HepG2 (cell line): ENCODE results near the gene CAB39. TPM values are rescaled to one million over a fixed set of nuclear protein-coding genes. Genes with fewer than 3 reads are reported as not detected.

Source experiments
- ATAC-seq: fragments of 200-7000 bp; cut with Tn5 transposase; 3 replicates; pipeline ENCODE4 v1.9.1; 2020; ENCODE audit warnings: mild to moderate bottlenecking, moderate library complexity
- BruUV-seq: library from RNA; stranded (reverse); fragments of 400-500 nt; replicated peaks from 2 replicates; lab custom pipeline; 2021; lab: Mats Ljungman, UMichigan
- CTCF ChIA-PET: fragments of 300-600 bp; formaldehyde crosslinking; extraction: SDS; loops from one replicate; lab custom pipeline; 2021; ENCODE audit warnings: low total read pairs, inconsistent platforms, low intra/inter-chr PET ratio; lab: Yijun Ruan, JAX
- POLR2A ChIA-PET: fragments of 350-600 bp; sonication (Branson Sonifier 250); formaldehyde crosslinking; loops from one replicate; lab custom pipeline; 2020; ENCODE audit warnings: antibody characterized with exemption, inconsistent platforms; lab: Yijun Ruan, JAX
- DNase-seq: peaks from one replicate; pipeline ENCODE4 v3.0.0-alpha.2; 2015; ENCODE audit warnings: low spot score
- FAIRE-seq: peaks from 3 replicates; lab custom pipeline; 2011; peaks lifted over from hg19 to GRCh38; lab: Jason Lieb, UNC
- H2AFZ ChIP-seq: one replicate; pipeline ENCODE4 v1.6.1; 2011; ENCODE audit warnings: low read length, inconsistent platforms
- H3K27ac ChIP-seq: fragments of 300-600 bp; 3 replicates; pipeline ENCODE4 v1.8.0; 2011; ENCODE audit warnings: mixed run types, mild to moderate bottlenecking, mixed read lengths, low read length, inconsistent platforms; ENCODE audit not compliant: insufficient read depth; ENCODE audit errors: extremely low read length
- H3K27me3 ChIP-seq, 2 experiments: fragments of 200-600 bp in 1 of 2; 2 replicates in 1 of 2; 3 replicates in 1 of 2; pipeline versions ENCODE4 v1.6.0 to v1.8.0; 2011; ENCODE audit warnings: low read length in 2 of 2, mild to moderate bottlenecking in 2 of 2, moderate library complexity in 2 of 2, inconsistent platforms in 1 of 2; ENCODE audit not compliant: insufficient read depth in 2 of 2, control insufficient read depth in 1 of 2
- H3K36me3 ChIP-seq, 2 experiments: fragments of 200-600 bp in 1 of 2; replicated peaks in 1 of 2; 2 replicates in 1 of 2; 3 replicates in 1 of 2; pipeline versions ENCODE4 v1.5.1 to v1.8.0; 2011; ENCODE audit warnings: low read length in 2 of 2, inconsistent platforms in 1 of 2; ENCODE audit not compliant: insufficient read depth in 2 of 2, control insufficient read depth in 1 of 2
- H3K4me1 ChIP-seq: 2 replicates; pipeline ENCODE4 v1.5.1; 2012; ENCODE audit warnings: low read length, inconsistent platforms; ENCODE audit not compliant: insufficient read depth
- H3K4me2 ChIP-seq: 2 replicates; pipeline ENCODE4 v1.6.0; 2011; ENCODE audit warnings: low read depth, low read length, inconsistent platforms
- H3K4me3 ChIP-seq, 3 experiments: fragments of 200-600 bp in 1 of 3; sonication (generic), shearing (Covaris generic) in 1 of 3; replicated peaks in 1 of 3; 2 replicates each; pipeline ENCODE4 v1.5.1; 2011 to 2016; ENCODE audit warnings: low read length in 3 of 3, inconsistent platforms in 2 of 3, low read depth in 2 of 3, mild to moderate bottlenecking in 2 of 3, control low read depth in 1 of 3, mixed read lengths in 1 of 3; ENCODE audit not compliant: insufficient read depth in 1 of 3
- H3K79me2 ChIP-seq: one replicate; pipeline ENCODE4 v1.6.1; 2011; ENCODE audit warnings: low read length, inconsistent platforms; ENCODE audit not compliant: insufficient read depth
- H3K9ac ChIP-seq: 2 replicates; pipeline ENCODE4 v1.6.0; 2011; ENCODE audit warnings: mild to moderate bottlenecking, low read depth, low read length, inconsistent platforms; ENCODE audit not compliant: insufficient read depth
- H3K9me3 ChIP-seq: 2 replicates; pipeline ENCODE4 v1.5.1; 2012; ENCODE audit warnings: mild to moderate bottlenecking, low read length
- H4K20me1 ChIP-seq: 2 replicates; pipeline ENCODE4 v1.6.0; 2011; ENCODE audit warnings: inconsistent platforms, mild to moderate bottlenecking, low read length, moderate library complexity; ENCODE audit not compliant: insufficient read depth
- CCDC6 ChIP-seq: sonication (generic); formaldehyde crosslinking; IDR thresholded peaks from 2 replicates; pipeline ENCODE4 v1.8.1; 2022; ENCODE audit warnings: mild to moderate bottlenecking, missing genetic modification reagents, moderate library complexity
- DR1 ChIP-seq: sonication (generic); formaldehyde crosslinking; IDR thresholded peaks from 2 replicates; pipeline ENCODE4 v1.8.0; 2021; ENCODE audit warnings: mild to moderate bottlenecking, missing genetic modification reagents, inconsistent platforms
- FOXK1 ChIP-seq: sonication (generic); formaldehyde crosslinking; IDR thresholded peaks from 2 replicates; pipeline ENCODE4 v1.4.0; 2020; ENCODE audit warnings: low read depth, missing genetic modification reagents, borderline replicate concordance
- GATAD2A ChIP-seq: IDR thresholded peaks from 2 replicates; pipeline ENCODE4 v1.6.1; 2016
- GZF1 ChIP-seq: sonication (generic); formaldehyde crosslinking; IDR thresholded peaks from 2 replicates; pipeline ENCODE4 v1.5.1; 2020; ENCODE audit warnings: mild to moderate bottlenecking, missing genetic modification reagents
- MBNL3 ChIP-seq: fragments of 250-450 bp; sonication (Bioruptor Pico); conservative IDR thresholded peaks from 2 replicates; pipeline ENCODE4 v1.8.0; 2022; ENCODE audit warnings: mild to moderate bottlenecking, inconsistent platforms
- MTF2 ChIP-seq: sonication (generic); formaldehyde crosslinking; IDR thresholded peaks from 2 replicates; pipeline ENCODE4 v1.5.0; 2020; ENCODE audit warnings: missing genetic modification reagents, borderline replicate concordance
- MXI1 ChIP-seq: IDR thresholded peaks from 3 replicates; pipeline ENCODE4 v1.6.1; 2012; ENCODE audit warnings: low read depth, low read length, inconsistent platforms, borderline replicate concordance
- PCBP1 ChIP-seq: fragments of 200-400 bp; formaldehyde crosslinking; IDR thresholded peaks from 2 replicates; pipeline ENCODE4 v1.6.1; 2017; ENCODE audit warnings: mild to moderate bottlenecking, low read depth, low read length, borderline replicate concordance
- SMAD3 ChIP-seq: sonication (generic); formaldehyde crosslinking; IDR thresholded peaks from 2 replicates; pipeline ENCODE4 v1.4.0; 2020; ENCODE audit warnings: missing genetic modification reagents
- TCF7 ChIP-seq: sonication (generic); IDR thresholded peaks from 2 replicates; pipeline ENCODE4 v1.6.1; 2016; ENCODE audit warnings: antibody characterized with exemption, low read depth
- ZBTB20 ChIP-seq: sonication (generic); formaldehyde crosslinking; IDR thresholded peaks from 2 replicates; pipeline ENCODE4 v1.8.1; 2023; ENCODE audit warnings: missing genetic modification reagents, low read depth, mild to moderate bottlenecking, borderline replicate concordance
- ZKSCAN5 ChIP-seq: sonication (generic); formaldehyde crosslinking; IDR thresholded peaks from 2 replicates; pipeline ENCODE4 v1.5.1; 2020; ENCODE audit warnings: mild to moderate bottlenecking, missing genetic modification reagents
- ZNF605 ChIP-seq: sonication (generic); formaldehyde crosslinking; IDR thresholded peaks from 2 replicates; pipeline ENCODE4 v1.8.0; 2022; ENCODE audit warnings: mild to moderate bottlenecking, missing genetic modification reagents
- WGBS: methylation state at CpG from one replicate; pipeline ENCODE4 v1.1.6; 2017; ENCODE audit warnings: low lambda C conversion rate; 5-methylcytosine and 5-hydroxymethylcytosine counted together
- in situ Hi-C: cut with HindIII; loops from 2 replicates; pipeline ENCODE4 v1.10.0; 2017; ENCODE audit warnings: low pct_unique_long_range_greater_than_20kb; ENCODE audit not compliant: extremely low pct_ligation_motif_present
- intact Hi-C: fragments of 100-400 bp; cut with micrococcal nuclease; formaldehyde crosslinking; loops from one replicate; pipeline ENCODE4 v1.10.0; 2022; ENCODE audit not compliant: unreplicated experiment
- polyA plus RNA-seq, 8 experiments: library from polyadenylated mRNA; depleted of rRNA in 3 of 8; stranded (reverse) in 7 of 8; unstranded in 1 of 8; fragments of >200 nt; fragmentation: Illumina TruSeq in 4 of 8; extraction: Trizol in 4 of 8; gene quantifications; 2 replicates each; pipeline versions ENCODE4 v1.2.1 to v1.2.3, GENCODE V29; 2011 to 2016; ENCODE audit warnings: low read depth in 4 of 8, missing spikeins in 1 of 8, mixed read lengths in 1 of 8; ENCODE audit not compliant: insufficient read depth in 1 of 8
- total RNA-seq, 5 experiments: library from RNA; depleted of rRNA; stranded (reverse); fragments of >200 nt; fragmentation: Illumina TruSeq; extraction: Trizol; gene quantifications; 2 replicates each; pipeline ENCODE4 v1.2.3, GENCODE V29; 2016; ENCODE audit warnings: low read depth in 1 of 5
- TF ChIP-seq, protein P1 (sequence below): IDR thresholded peaks from 2 replicates; pipeline ENCODE4 v1.6.1; 2016; ENCODE audit warnings: low read depth, borderline replicate concordance
- TF ChIP-seq, protein P2 (sequence below): sonication (generic); formaldehyde crosslinking; IDR thresholded peaks from 2 replicates; pipeline ENCODE4 v1.5.0; 2020; ENCODE audit warnings: missing genetic modification reagents, mild to moderate bottlenecking, borderline replicate concordance

The CAB39 gene
- total and polyA plus RNA-seq, 2 of the 13 experiments (the other 11 are each of a cell fraction or from before 2014, with no cell fraction given): 19.3 to 45.3 TPM

DNA sequence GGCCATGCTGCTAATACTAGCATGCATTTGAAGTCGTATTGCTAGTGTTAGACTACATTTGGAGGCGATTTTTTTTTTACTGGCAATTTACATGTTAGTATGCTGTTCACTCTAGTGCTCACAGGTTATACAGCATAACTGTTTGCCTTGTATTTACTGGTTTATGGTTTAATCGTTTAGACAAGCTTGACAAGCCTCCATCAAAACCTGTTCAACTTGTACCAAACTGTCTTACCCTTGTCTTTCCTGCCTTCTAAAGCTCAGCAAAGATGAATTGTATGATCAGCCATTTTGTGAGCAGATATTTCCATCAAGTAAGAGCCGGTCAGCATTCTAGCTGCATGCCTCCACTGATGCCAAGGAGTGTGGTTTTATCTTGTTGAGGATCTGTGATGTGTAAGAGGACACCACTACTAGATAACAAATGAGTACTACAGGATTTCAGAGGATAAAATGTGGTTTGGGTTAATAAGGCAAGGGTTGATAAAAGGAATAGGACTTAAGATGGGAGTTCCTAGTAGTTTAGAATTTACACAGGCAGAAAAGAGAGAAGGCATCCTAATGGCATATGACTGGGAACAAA, 83.7 kb downstream of the CAB39 start:
- H3K36me3 ChIP-seq: peaks cover 13 to 50% of the 10 kb centered on the region in 2 experiments
- H4K20me1 ChIP-seq: 0 out of 2 replicates have a peak, but pooled peaks cover 3% of the 10 kb centered on the region
- H3K79me2 ChIP-seq: no peaks in the 10 kb centered on the region
- TF ChIP-seq SMAD3 (CRISPR knock-in tag) (no peak), GZF1 (CRISPR knock-in tag) (no peak), MBNL3 (CRISPR knock-in tag) (no peak), ZNF605 (CRISPR knock-in tag) (no peak), TCF7 (no peak), GATAD2A (CRISPR knock-in tag) (no peak), MXI1 (no peak), DR1 (CRISPR knock-in tag) (no peak), PCBP1 (no peak), CCDC6 (no peak), ZKSCAN5 (CRISPR knock-in tag) (no peak), ZBTB20 (CRISPR knock-in tag) (no peak), FOXK1 (no peak), MTF2 (no peak)
- TF ChIP-seq, protein P1, sequence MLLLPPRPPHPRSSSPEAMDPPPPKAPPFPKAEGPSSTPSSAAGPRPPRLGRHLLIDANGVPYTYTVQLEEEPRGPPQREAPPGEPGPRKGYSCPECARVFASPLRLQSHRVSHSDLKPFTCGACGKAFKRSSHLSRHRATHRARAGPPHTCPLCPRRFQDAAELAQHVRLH (CRISPR knock-in tag): no peak
- TF ChIP-seq, protein P2, sequence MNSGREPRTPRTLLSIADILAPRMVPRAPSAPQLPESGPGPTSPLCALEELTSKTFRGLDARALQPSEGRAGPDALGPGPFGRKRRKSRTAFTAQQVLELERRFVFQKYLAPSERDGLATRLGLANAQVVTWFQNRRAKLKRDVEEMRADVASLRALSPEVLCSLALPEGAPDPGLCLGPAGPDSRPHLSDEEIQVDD (CRISPR knock-in tag): no peak
- ChIA-PET CTCF (no interaction called here), POLR2A (no interaction called here)
- H3K9ac ChIP-seq: no peak overlapping the region
- H3K27me3 ChIP-seq: no peaks in the 10 kb centered on the region
- H3K4me1 ChIP-seq: no peaks in the 10 kb centered on the region
- H2AFZ ChIP-seq: no peak overlapping the region
- ATAC-seq: no peak
- 93% methylated on average over 4 of the region's 4 CpGs for WGBS
- H3K4me3 ChIP-seq: no peak overlapping the region
- no peak overlapping the region for H3K27ac ChIP-seq
- DNase-seq: no peak
- intact Hi-C loops: loop anchor here (10.0 kb wide), 1 partner anchor 162 kb away; no protein-coding TSS in a partner anchor
- BruUV-seq: no TSS peak
- no peak for FAIRE-seq
- in situ Hi-C loops: no loop called here
- H3K4me2 ChIP-seq: no peak overlapping the region
- no peaks in the 10 kb centered on the region for H3K9me3 ChIP-seq
